Epithelial cell of proximal tubule (primary cell): Measurements from ENCODE around the gene ARL4D. TPM values are rescaled to one million over a fixed set of nuclear protein-coding genes. Genes with fewer than 3 reads are reported as not detected.
A peak's percentile ranks its signal among the peaks of the same experiment; 100 is the strongest.

ENCODE experiments used
- DNase-seq: peaks from one replicate; pipeline ENCODE4 v3.0.0-alpha.2; 2011; ENCODE audit warnings: low read depth
- H3K4me3 ChIP-seq: 2 replicates; pipeline ENCODE4 v1.5.1; 2011; ENCODE audit warnings: low read depth, mild to moderate bottlenecking, low read length
- CTCF ChIP-seq: conservative IDR thresholded peaks from 2 replicates; pipeline ENCODE4 v1.5.1; 2012; ENCODE audit warnings: low read depth, mild to moderate bottlenecking, low read length
- total RNA-seq: library from RNA; depleted of rRNA; stranded (reverse); fragments of >200 nt; gene quantifications from 2 replicates; pipeline ENCODE4 v1.2.3, GENCODE V29; 2015

Gene ARL4D
- total RNA-seq, 1 donor from 2014 or later = 5.8 TPM

GRCh38 chr17:43428524-43428923 is 29.7 kb downstream of the ARL4D start:
- TF ChIP-seq CTCF = peak; percentile 36
- DNase-seq = no peak

GRCh38 chr17:43430936-43431713 is 32.3 kb downstream of the ARL4D start:
- no peak for DNase-seq
- TF ChIP-seq CTCF = no peak
- H3K4me3 ChIP-seq = no peak overlapping the region

More at GRCh38 chr17:43428524-43428923, 29.7 kb downstream of the ARL4D start:
- H3K4me3 ChIP-seq = no peak overlapping the region

- no peak overlapping the region for H3K4me3 ChIP-seq
- DNase-seq = no peak
- no peak for TF ChIP-seq CTCF
These were observed 33.1 kb downstream of the ARL4D start for GRCh38 chr17:43431714-43432523.

- DNase-seq = peak; percentile 87
- TF ChIP-seq CTCF = no peak
- H3K4me3 ChIP-seq = no peak overlapping the region
These were observed 36.1 kb downstream of the ARL4D start for GRCh38 chr17:43434902-43435319.

GRCh38 chr17:43437756-43438155 is 39.0 kb downstream of the ARL4D start:
- no peak for TF ChIP-seq CTCF
- H3K4me3 ChIP-seq = no peak overlapping the region
- no peak for DNase-seq

GRCh38 chr17:43438626-43439025 is 39.8 kb downstream of the ARL4D start:
- H3K4me3 ChIP-seq = no peak overlapping the region
- no peak for DNase-seq
- TF ChIP-seq CTCF = no peak

GRCh38 chr17:43439041-43439440 is 40.2 kb downstream of the ARL4D start:
- TF ChIP-seq CTCF = no peak
- DNase-seq = no peak
- no peak overlapping the region for H3K4me3 ChIP-seq
